Osteocyte (in vitro differentiated cells): ENCODE data around the gene CLEC3A. TPM values are rescaled to one million over a fixed set of nuclear protein-coding genes. Genes with fewer than 3 reads are reported as not detected.

Experiments used
- DNase-seq: peaks from one replicate; pipeline ENCODE4 v3.0.0; 2021; ENCODE audit warnings: mixed read lengths; ENCODE audit not compliant: unreplicated experiment; ENCODE audit errors: extremely low spot score
- H3K27ac Mint-ChIP-seq: one replicate; pipeline ENCODE4 v1.8.0; 2021; ENCODE audit warnings: mild to moderate bottlenecking, mixed read lengths; ENCODE audit not compliant: unreplicated experiment
- H3K27me3 Mint-ChIP-seq: one replicate; pipeline ENCODE4 v1.8.0; 2021; ENCODE audit warnings: mixed read lengths; ENCODE audit not compliant: unreplicated experiment
- H3K36me3 Mint-ChIP-seq: one replicate; pipeline ENCODE4 v1.8.0; 2021; ENCODE audit warnings: mixed read lengths; ENCODE audit not compliant: unreplicated experiment
- H3K4me1 Mint-ChIP-seq: one replicate; pipeline ENCODE4 v1.8.0; 2021; ENCODE audit warnings: mixed read lengths; ENCODE audit not compliant: unreplicated experiment
- H3K4me3 Mint-ChIP-seq: one replicate; pipeline ENCODE4 v1.8.0; 2021; ENCODE audit warnings: mild to moderate bottlenecking, moderate library complexity, mixed read lengths; ENCODE audit not compliant: unreplicated experiment
- H3K9me3 Mint-ChIP-seq: one replicate; pipeline ENCODE4 v1.8.0; 2021; ENCODE audit warnings: mixed read lengths; ENCODE audit not compliant: unreplicated experiment
- total RNA-seq: library from RNA; stranded (reverse); gene quantifications from 2 replicates; pipeline ENCODE4 v1.2.1, GENCODE V29; 2021
- TF ChIP-seq, protein P1 (sequence below): fragments of 200-600 bp; sonication (generic); IDR thresholded peaks from 2 replicates; pipeline ENCODE4 v1.5.0; 2021; ENCODE audit warnings: antibody characterized with exemption, mild to moderate bottlenecking, moderate library complexity

The CLEC3A gene
- total RNA-seq, 1 donor from 2014 or later, result not detected

DNA sequence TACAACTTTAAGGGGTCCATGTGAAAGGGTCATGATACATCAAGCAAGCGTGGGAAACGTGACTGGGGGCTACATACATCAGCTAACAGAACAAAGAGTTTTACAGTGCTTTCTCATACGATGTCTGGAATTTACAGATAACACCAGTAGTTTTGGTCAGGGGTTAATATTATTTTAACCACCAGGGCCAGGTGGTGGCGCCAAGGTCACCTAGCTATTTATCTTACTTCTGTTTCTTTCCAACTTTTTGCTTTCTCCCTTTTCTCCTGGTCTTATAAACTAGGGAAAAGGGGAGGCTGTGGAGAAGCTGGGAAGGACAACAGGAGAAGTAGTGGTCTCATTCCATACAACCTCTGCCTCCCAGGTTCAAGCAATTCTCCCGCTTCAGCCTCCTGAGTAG lies 37.9 kb downstream of the CLEC3A start:
- no peaks in the 10 kb centered on the region for H3K27me3 Mint-ChIP-seq
- H3K36me3 Mint-ChIP-seq, result no peaks in the 10 kb centered on the region
- TF ChIP-seq, protein P1, sequence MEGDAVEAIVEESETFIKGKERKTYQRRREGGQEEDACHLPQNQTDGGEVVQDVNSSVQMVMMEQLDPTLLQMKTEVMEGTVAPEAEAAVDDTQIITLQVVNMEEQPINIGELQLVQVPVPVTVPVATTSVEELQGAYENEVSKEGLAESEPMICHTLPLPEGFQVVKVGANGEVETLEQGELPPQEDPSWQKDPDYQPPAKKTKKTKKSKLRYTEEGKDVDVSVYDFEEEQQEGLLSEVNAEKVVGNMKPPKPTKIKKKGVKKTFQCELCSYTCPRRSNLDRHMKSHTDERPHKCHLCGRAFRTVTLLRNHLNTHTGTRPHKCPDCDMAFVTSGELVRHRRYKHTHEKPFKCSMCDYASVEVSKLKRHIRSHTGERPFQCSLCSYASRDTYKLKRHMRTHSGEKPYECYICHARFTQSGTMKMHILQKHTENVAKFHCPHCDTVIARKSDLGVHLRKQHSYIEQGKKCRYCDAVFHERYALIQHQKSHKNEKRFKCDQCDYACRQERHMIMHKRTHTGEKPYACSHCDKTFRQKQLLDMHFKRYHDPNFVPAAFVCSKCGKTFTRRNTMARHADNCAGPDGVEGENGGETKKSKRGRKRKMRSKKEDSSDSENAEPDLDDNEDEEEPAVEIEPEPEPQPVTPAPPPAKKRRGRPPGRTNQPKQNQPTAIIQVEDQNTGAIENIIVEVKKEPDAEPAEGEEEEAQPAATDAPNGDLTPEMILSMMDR, result no peak
- no peak overlapping the region for H3K4me3 Mint-ChIP-seq
- no peaks in the 10 kb centered on the region for H3K4me1 Mint-ChIP-seq
- H3K9me3 Mint-ChIP-seq, result no peaks in the 10 kb centered on the region
- H3K27ac Mint-ChIP-seq, result no peak overlapping the region
- DNase-seq, result no peak

DNA sequence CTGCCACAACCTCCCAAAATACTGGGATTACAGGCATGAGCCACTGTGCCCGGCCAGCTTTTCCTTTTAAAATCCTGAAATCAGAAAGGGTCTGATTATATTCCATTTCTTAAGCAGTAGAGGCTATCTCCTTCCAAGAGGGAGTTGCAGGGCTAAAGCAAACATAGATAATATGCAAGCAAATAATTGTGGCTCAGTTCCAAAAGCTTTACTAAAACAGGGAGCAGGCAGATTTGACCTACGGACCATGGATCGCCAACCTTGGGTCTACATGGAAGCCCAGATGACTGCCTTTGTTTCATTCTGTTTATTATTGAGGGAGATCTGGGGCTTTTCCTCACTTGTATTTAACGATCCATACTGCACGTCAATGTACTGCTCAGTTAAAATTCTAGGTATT lies 38.5 kb downstream of the CLEC3A start:
- TF ChIP-seq, protein P1, result no peak
- no peaks in the 10 kb centered on the region for H3K9me3 Mint-ChIP-seq
- H3K27me3 Mint-ChIP-seq, result no peaks in the 10 kb centered on the region
- no peaks in the 10 kb centered on the region for H3K4me1 Mint-ChIP-seq
- no peak for DNase-seq
- no peak overlapping the region for H3K27ac Mint-ChIP-seq
- H3K4me3 Mint-ChIP-seq, result no peak overlapping the region
- no peaks in the 10 kb centered on the region for H3K36me3 Mint-ChIP-seq

DNA sequence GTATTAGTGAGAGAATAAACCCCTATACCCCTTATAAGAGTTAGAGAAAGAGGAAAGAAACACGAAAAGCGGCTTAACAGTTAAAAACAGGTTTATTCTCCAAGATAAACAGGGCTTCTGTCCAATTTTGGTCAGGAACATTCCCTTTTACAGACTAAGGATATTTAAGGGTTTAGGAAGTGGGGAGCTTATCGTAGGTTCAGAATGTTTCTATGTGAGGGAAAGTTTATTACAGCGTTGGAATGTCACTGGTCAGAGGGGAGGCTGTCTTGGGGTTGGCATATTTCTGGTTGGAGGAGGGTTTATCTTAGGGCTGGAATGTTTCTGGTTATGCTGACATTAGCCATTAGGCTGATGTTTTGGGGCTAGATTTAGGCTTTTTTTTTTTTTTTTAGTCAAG lies 43.0 kb downstream of the CLEC3A start:
- H3K27me3 Mint-ChIP-seq, result no peaks in the 10 kb centered on the region

DNA sequence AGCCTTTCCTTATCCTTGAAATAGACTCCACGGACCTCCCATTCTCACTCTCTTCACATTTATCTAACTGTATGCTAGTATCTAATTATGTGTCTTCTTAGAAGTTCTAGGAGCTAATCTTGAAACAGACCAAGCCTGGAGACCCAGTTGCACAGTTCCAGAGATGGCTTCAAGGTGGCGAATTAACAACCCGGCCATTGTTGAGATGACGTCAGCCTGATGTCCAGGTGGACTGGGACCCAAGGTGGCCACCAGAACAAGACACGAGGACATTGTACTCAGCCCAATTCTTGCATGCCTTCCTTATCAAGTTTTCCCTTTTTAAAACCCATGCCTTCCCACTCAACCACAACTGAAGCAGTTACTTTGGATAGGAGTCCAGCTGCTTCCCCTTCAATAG lies 47.6 kb downstream of the CLEC3A start:
- no peaks in the 10 kb centered on the region for H3K4me1 Mint-ChIP-seq
- H3K9me3 Mint-ChIP-seq, result peaks cover 6% of the 10 kb centered on the region
- no peak overlapping the region for H3K4me3 Mint-ChIP-seq
- DNase-seq, result no peak
- no peaks in the 10 kb centered on the region for H3K36me3 Mint-ChIP-seq
- H3K27me3 Mint-ChIP-seq, result no peaks in the 10 kb centered on the region
- TF ChIP-seq, protein P1, result no peak
- H3K27ac Mint-ChIP-seq, result no peak overlapping the region

More for the DNA sequence above, 43.0 kb downstream of the CLEC3A start:
- TF ChIP-seq, protein P1, result no peak
- no peak for DNase-seq
- Mint-ChIP-seq H3K27ac (no peak overlapping the region), H3K36me3 (no peaks in the 10 kb centered on the region), H3K4me1 (no peaks in the 10 kb centered on the region), H3K4me3 (no peak overlapping the region), H3K9me3 (peaks cover 5% of the 10 kb centered on the region)

DNA sequence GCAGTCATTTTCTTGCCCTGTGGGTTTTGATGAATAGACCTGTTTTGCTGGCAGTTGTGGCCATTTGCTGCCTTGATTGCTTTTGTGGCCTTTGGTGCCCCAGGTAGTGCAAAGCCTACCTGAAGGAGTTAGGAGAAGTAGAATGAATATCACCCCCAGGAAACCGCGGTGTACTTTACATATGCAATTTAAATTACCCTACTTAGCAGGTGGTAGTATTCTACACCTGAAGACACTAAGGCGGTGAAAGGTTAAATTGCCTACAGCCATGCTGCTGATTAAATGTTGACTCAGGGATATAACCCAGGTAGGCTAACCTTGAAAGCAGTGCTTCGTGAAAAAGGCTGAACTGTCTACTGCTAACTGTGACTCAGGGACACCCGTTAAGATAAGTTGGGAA lies 49.9 kb downstream of the CLEC3A start:
- Mint-ChIP-seq H3K27me3 (no peaks in the 10 kb centered on the region), H3K27ac (no peak overlapping the region), H3K4me1 (no peaks in the 10 kb centered on the region), H3K36me3 (no peaks in the 10 kb centered on the region), H3K9me3 (peaks cover 6% of the 10 kb centered on the region), H3K4me3 (no peak overlapping the region)
- DNase-seq, result no peak
- TF ChIP-seq, protein P1, result no peak
